Mesothelial cell of epicardium (in vitro differentiated cells): Measurements from ENCODE around the gene ENTPD8. TPM values are rescaled to one million over a fixed set of nuclear protein-coding genes. Genes with fewer than 3 reads are reported as not detected.

Source experiments
- DNase-seq, 2 experiments: peaks; one replicate each; pipeline ENCODE4 v3.0.0; 2021; ENCODE audit warnings: low spot score in 2 of 2; ENCODE audit not compliant: unreplicated experiment in 2 of 2
- H3K27ac Mint-ChIP-seq: 2 replicates; pipeline ENCODE4 v1.8.0; 2021; ENCODE audit warnings: mixed read lengths
- H3K27me3 Mint-ChIP-seq: 2 replicates; pipeline ENCODE4 v1.8.0; 2021; ENCODE audit warnings: low read depth, mixed read lengths
- H3K36me3 Mint-ChIP-seq: 2 replicates; pipeline ENCODE4 v1.8.0; 2021; ENCODE audit warnings: mixed read lengths
- H3K4me1 Mint-ChIP-seq: 2 replicates; pipeline ENCODE4 v1.8.0; 2021; ENCODE audit warnings: mixed read lengths
- H3K4me3 Mint-ChIP-seq: 2 replicates; pipeline ENCODE4 v1.8.0; 2021; ENCODE audit warnings: mild to moderate bottlenecking, moderate library complexity, mixed read lengths
- H3K9me3 Mint-ChIP-seq: 2 replicates; pipeline ENCODE4 v1.8.0; 2021; ENCODE audit warnings: mixed read lengths
- total RNA-seq: library from RNA; stranded (reverse); gene quantifications from 3 replicates; pipeline ENCODE4 v1.2.1, GENCODE V29; 2021
- TF ChIP-seq, protein P1 (sequence below): fragments of 200-600 bp; sonication (generic); IDR thresholded peaks from one replicate; pipeline ENCODE4 v1.5.0; 2021; ENCODE audit warnings: antibody characterized with exemption; ENCODE audit not compliant: unreplicated experiment

Gene ENTPD8
- total RNA-seq, 1 donor from 2014 or later, result 1.4 TPM

GRCh38 chr9:137464291-137464999, 23.3 kb upstream of the ENTPD8 start:
- no peaks in the 10 kb centered on the region for H3K36me3 Mint-ChIP-seq
- H3K4me1 Mint-ChIP-seq, result peaks cover 2% of the 10 kb centered on the region
- TF ChIP-seq, protein P1, sequence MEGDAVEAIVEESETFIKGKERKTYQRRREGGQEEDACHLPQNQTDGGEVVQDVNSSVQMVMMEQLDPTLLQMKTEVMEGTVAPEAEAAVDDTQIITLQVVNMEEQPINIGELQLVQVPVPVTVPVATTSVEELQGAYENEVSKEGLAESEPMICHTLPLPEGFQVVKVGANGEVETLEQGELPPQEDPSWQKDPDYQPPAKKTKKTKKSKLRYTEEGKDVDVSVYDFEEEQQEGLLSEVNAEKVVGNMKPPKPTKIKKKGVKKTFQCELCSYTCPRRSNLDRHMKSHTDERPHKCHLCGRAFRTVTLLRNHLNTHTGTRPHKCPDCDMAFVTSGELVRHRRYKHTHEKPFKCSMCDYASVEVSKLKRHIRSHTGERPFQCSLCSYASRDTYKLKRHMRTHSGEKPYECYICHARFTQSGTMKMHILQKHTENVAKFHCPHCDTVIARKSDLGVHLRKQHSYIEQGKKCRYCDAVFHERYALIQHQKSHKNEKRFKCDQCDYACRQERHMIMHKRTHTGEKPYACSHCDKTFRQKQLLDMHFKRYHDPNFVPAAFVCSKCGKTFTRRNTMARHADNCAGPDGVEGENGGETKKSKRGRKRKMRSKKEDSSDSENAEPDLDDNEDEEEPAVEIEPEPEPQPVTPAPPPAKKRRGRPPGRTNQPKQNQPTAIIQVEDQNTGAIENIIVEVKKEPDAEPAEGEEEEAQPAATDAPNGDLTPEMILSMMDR, result no peak
- DNase-seq, result peak in 1 of 2 experiments; percentile 9
- H3K4me3 Mint-ChIP-seq, result no peak overlapping the region
- H3K27me3 Mint-ChIP-seq, result peaks cover 30% of the 10 kb centered on the region
- H3K27ac Mint-ChIP-seq, result no peak overlapping the region
- H3K9me3 Mint-ChIP-seq, result no peaks in the 10 kb centered on the region

GRCh38 chr9:137463931-137464290, 22.8 kb upstream of the ENTPD8 start:
- Mint-ChIP-seq H3K4me1 (peaks cover 2% of the 10 kb centered on the region), H3K36me3 (no peaks in the 10 kb centered on the region), H3K4me3 (no peak overlapping the region), H3K27ac (no peak overlapping the region), H3K27me3 (peaks cover 30% of the 10 kb centered on the region), H3K9me3 (no peaks in the 10 kb centered on the region)
- peak in 1 of 2 experiments; percentile 16 for DNase-seq
- TF ChIP-seq, protein P1, result no peak

DNA sequence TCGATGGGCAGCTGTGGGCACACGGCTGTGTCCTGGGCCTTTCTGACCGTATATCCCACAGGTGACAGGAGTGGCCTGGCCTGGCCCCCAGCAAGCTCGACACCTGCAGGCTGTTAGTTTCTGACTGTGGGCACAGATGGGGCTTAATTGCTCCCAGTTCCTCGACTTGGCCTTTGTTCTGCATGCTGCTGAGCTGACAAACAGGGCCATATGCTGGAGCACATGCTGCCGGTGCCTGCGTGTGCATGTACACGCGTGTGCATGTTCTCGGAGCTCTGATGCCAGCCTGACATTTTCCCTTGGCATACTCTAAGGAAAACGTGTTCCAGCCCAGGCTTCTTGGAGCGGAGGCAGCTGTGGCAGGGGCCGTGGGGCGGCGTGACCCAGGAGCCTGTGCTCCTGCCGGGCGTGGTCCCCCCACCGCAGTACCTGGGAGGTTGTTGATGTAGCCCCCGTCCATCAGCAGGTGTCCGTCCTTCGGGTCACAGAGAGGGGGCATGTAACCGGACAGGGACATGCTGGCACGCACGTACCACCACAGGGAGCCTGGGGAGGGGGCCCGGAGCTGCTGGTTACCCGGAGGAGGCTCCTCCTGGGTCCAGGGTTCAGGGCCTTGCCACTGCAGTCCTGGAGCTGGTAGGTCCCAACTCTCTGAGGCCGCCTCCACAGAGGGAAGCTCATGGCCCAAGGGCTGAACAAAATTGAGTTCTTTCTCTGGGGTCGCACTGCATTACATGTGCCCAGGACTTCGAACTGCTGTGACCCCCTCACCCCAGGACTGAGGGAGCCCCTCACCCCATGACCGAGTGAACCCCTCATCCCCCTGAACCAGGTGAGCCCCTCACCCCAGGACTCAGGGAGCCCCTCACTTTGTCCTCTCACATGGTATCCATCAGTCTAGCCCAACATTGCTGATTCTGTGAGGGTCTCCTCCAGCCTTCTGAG, 22.1 kb upstream of the ENTPD8 start:
- DNase-seq, result no peak
- Mint-ChIP-seq H3K4me1 (peaks cover 2% of the 10 kb centered on the region), H3K9me3 (no peaks in the 10 kb centered on the region), H3K27me3 (peaks cover 30% of the 10 kb centered on the region), H3K36me3 (no peaks in the 10 kb centered on the region), H3K4me3 (no peak overlapping the region), H3K27ac (no peak overlapping the region)
- TF ChIP-seq, protein P1, result no peak

DNA sequence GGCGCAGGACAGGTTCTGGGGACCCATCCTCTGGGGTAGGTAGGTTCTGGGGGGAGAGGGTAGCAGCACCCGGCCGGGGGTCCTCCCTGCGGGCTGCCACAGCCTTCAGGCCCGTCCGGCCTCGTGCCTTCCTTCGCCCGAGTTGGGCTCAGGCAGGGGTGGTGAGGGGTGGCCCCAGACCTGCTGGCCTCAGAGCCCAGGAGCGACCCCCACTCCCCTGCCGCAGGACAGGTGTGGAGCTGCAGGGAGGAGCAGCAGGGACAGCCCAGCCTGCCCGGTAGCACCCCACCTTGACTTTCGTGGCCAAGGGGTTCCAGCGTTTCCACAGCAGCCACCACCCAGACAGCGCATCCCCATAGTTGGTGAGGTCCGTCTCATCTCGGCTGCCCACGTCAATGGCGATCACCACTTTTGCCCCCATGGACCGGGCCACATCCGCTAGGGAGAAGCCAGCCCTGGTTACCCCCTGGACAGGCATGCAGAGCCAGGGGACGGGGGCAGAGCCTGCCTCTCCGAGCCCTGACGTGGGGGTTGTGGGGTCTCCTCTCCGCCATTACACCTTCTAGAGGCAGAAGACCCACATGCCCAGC, 21.3 kb upstream of the ENTPD8 start:
- DNase-seq, result no peak
- Mint-ChIP-seq H3K27me3 (peaks cover 30% of the 10 kb centered on the region), H3K4me3 (no peak overlapping the region), H3K9me3 (no peaks in the 10 kb centered on the region), H3K4me1 (peaks cover 2% of the 10 kb centered on the region), H3K27ac (no peak overlapping the region), H3K36me3 (no peaks in the 10 kb centered on the region)
- TF ChIP-seq, protein P1, result no peak

DNA sequence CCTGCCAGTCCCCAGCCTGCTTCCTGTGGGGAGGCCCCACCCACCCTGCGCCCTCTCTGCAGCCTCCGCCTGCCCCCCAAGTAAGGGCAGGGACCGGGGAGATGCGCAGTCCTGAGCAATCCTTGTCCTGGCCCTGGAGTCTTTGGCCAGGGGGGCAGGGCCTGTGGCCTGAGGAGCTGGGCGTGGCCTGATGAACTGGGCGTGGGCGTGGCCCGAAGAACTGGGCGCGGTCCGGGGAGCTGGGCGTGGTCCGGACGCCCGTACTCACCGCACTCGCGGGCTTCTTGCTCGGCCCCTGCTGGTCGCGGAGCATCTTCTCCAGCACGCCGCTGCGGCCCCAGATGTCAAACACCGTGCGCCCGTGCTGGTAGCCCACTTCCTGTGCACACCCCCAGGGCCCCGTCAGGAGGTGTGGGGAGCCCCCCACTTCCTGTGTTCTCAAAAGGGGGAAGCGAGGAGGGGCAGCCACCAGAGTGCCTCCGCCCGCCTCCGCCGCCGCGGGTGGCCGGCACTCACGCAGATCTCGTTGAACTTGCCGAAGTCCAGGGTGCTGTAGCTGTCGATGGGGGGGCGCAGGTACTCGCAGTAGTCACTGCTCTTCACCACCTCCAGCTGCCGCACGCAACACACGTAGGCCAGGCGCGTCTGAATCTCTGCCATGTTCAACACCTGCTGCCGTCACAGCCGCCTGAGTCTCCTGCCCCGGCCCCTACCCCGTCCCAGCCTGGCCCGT, 20.7 kb upstream of the ENTPD8 start:
- no peaks in the 10 kb centered on the region for H3K9me3 Mint-ChIP-seq

More for the DNA sequence above, 20.7 kb upstream of the ENTPD8 start:
- no peaks in the 10 kb centered on the region for H3K36me3 Mint-ChIP-seq
- TF ChIP-seq, protein P1, result no peak
- H3K4me1 Mint-ChIP-seq, result peaks cover 2% of the 10 kb centered on the region
- peak; percentile 29 to 56 for DNase-seq
- H3K27ac Mint-ChIP-seq, result no peak overlapping the region
- peaks cover 30% of the 10 kb centered on the region for H3K27me3 Mint-ChIP-seq
- H3K4me3 Mint-ChIP-seq, result no peak overlapping the region
